Suppressor macrophage treated with lipopolysaccharide for 4 hours (primary cell): ENCODE data around the gene FCMR.
A peak's percentile ranks its signal among the peaks of the same experiment; 100 is the strongest.

Experiments used
- DNase-seq: peaks from one replicate; pipeline ENCODE4 v3.0.0-alpha.2; 2020

Gene FCMR

GRCh38 chr1:206922524-206922923, 783 bp upstream of the FCMR start:
- no peak for DNase-seq

- DNase-seq = no peak
These were observed 3.7 kb downstream of the FCMR start for GRCh38 chr1:206918076-206918475.

- no peak for DNase-seq
These were observed 5.6 kb downstream of the FCMR start for GRCh38 chr1:206916000-206916709.

- DNase-seq = no peak
These were observed 6.6 kb downstream of the FCMR start for GRCh38 chr1:206915030-206915735.

GRCh38 chr1:206913766-206914537, 7.8 kb downstream of the FCMR start:
- DNase-seq = no peak

GRCh38 chr1:206912445-206913095, 9.2 kb downstream of the FCMR start:
- peak; percentile 92 for DNase-seq

GRCh38 chr1:206911064-206911663, 10.6 kb downstream of the FCMR start:
- peak; percentile 71 for DNase-seq

- no peak for DNase-seq
These were observed 11.8 kb downstream of the FCMR start for GRCh38 chr1:206909883-206910318.

- no peak for DNase-seq
These were observed 12.4 kb downstream of the FCMR start for GRCh38 chr1:206909161-206909882.

GRCh38 chr1:206908038-206908437, 13.7 kb downstream of the FCMR start:
- no peak for DNase-seq

- no peak for DNase-seq
These were observed 14.3 kb downstream of the FCMR start for GRCh38 chr1:206907304-206907991.

- DNase-seq = no peak
These were observed 16.2 kb downstream of the FCMR start for GRCh38 chr1:206905295-206906164.

- DNase-seq = no peak
These were observed 17.2 kb downstream of the FCMR start for GRCh38 chr1:206904423-206905142.

GRCh38 chr1:206903687-206904086, 18.1 kb downstream of the FCMR start:
- DNase-seq = no peak

- DNase-seq = no peak
These were observed 19.0 kb downstream of the FCMR start for GRCh38 chr1:206902702-206903101.

- no peak for DNase-seq
These were observed 19.8 kb downstream of the FCMR start for GRCh38 chr1:206901944-206902343.

GRCh38 chr1:206900149-206900548, 21.6 kb downstream of the FCMR start:
- no peak for DNase-seq

GRCh38 chr1:206899717-206900116, 22.0 kb downstream of the FCMR start:
- no peak for DNase-seq

GRCh38 chr1:206898915-206899431, 22.8 kb downstream of the FCMR start:
- DNase-seq = no peak
